ENCODE results near the gene U2SURP.
"Not testable (repeated sequence)": the region's sequence is repeated elsewhere in the genome, so short reads cannot be mapped to it uniquely, and the experiment has no call there.

Gene U2SURP

GRCh38 chr3:142977399-142977728 is 24.0 kb upstream of the U2SURP start:
- DNase-seq: no peak

GRCh38 chr3:142981108-142981507 is 20.3 kb upstream of the U2SURP start:
- no peak for DNase-seq

GRCh38 chr3:142982038-142982773 is 19.2 kb upstream of the U2SURP start:
- DNase-seq: no peak

DNA sequence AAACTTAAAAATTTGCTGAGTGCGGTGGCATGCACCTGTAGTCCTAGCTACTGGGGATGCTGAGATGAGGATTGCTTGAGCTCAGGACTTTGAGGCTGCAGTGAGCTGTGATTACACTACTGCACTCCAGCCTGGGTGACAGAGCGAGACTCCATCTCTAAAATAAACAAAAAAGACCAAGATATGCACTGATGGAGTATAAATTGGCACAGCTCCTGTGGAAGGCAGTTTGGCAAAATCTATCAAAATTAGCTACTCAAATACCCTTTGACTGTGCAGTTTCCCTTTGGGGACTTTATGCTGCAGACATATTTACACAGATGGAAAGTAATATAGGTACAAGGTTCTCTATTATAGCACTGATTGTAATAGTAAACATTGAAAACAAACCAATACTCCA is 18.1 kb upstream of the U2SURP start:
- no peak for DNase-seq

GRCh38 chr3:142984255-142984654 is 17.1 kb upstream of the U2SURP start:
- DNase-seq: no peak

DNA sequence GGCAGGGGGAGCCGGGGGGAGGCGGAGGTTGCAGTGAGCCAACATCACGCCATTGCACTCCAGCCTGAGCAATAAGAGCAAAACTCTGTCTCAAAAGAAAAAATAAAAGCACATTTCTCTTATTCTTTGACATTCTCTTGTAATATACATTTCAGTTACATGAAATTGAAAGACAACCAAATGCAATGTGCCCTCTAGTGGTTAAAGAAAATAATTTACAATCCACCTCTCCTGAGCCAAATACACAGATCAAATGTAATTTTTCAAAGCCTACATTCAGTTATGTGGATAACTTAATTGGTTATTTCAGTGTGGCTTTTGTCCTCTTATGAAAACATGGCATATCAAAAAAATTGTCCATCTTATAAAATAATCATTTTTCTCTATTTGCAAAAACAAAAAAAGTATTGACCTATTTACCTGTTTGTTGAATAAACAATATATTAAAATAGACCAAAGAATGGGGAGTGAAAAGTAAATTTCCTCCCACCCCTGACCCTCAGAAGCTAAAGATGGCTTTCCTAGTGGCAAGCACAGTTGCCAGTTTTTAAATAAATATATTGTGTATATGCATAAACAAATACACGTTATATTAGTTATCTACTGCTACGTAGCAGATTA is 14.2 kb upstream of the U2SURP start:
- no peak for DNase-seq

- DNase-seq: no peak
Observed at GRCh38 chr3:142987707-142988106, 13.7 kb upstream of the U2SURP start.

GRCh38 chr3:142988221-142988620 is 13.1 kb upstream of the U2SURP start:
- DNase-seq: not testable (repeated sequence)

DNA sequence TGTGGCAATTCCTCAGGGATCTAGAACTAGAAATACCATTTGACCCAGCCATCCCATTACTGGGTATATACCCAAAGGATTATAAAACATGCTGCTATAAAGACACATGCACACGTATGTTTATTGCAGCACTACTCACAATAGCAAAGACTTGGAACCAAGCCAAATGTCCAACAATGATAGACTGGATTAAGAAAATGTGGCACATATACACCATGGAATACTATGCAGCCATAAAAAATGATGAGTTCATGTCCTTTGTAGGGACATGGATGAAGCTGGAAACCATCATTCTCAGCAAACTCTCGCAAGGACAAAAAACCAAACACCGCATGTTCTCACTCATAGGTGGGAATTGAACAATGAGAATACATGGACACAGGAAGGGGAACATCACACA is 12.5 kb upstream of the U2SURP start:
- DNase-seq: not testable (repeated sequence)

GRCh38 chr3:142990721-142991120 is 10.6 kb upstream of the U2SURP start:
- no peak for DNase-seq

DNA sequence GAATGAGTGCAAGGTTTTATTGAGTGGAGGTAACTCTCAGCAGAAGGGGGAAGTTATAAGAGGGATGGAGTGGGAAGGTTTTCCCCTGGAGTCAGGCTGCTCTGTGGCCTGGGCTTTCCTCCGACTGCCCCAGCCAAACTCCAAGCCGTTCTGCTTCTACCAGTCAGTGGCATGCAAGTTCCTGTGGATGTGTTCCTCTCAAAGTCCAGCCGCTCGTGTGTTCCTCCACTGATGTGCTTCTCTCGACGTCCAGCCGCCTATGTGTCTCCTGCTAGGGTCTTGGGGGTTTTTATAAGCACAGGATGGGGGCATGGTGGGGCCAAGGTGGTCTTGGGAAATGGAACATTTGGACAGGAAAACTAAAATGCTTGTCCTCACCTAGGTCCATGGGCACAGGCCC is 9.0 kb upstream of the U2SURP start:
- DNase-seq: no peak

GRCh38 chr3:142993958-142994442 is 7.4 kb upstream of the U2SURP start:
- peak; percentile 46 for DNase-seq

DNA sequence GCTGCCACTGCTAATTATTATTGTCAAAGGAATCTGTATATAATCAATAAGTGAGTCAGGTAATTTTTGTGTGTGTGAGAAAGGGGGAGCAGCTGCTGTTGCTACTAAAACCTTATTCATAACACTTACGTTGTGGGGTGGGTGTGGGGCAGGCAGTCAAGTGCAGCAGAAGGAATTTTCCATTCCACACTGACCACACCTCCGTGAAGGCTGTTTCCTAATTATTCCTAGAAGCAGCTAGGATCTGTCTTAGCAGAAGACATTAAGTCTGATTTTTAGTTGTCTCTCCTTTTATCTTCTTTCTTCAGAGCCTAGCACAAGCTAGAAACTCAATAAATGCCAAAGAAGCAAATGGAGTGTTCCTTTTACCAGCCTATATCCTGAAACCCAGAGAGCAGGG is 4.0 kb upstream of the U2SURP start:
- no peak for DNase-seq

GRCh38 chr3:142998439-142998838 is 2.9 kb upstream of the U2SURP start:
- no peak for DNase-seq

DNA sequence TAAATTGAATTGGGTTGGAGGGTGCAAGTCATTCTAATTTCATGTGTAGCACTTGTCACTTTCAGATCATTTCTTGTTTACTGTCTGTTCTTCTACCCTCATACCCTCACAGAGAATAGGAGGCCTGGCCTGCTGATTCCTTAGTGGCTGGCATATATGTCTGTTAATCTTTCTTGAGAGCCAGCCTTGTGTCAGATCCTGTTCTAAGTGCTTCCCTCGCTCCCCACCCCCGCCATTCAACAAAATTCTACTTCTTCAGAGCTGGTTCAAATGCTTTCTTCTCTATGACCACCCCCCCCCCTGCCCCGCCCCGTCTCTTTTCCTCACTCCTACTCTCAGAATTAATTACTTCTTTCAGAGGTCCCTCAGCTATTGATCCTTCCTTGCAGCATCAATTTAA is 1.5 kb upstream of the U2SURP start:
- no peak for DNase-seq

GRCh38 chr3:143000528-143000927 is 842 bp upstream of the U2SURP start:
- no peak for DNase-seq

DNA sequence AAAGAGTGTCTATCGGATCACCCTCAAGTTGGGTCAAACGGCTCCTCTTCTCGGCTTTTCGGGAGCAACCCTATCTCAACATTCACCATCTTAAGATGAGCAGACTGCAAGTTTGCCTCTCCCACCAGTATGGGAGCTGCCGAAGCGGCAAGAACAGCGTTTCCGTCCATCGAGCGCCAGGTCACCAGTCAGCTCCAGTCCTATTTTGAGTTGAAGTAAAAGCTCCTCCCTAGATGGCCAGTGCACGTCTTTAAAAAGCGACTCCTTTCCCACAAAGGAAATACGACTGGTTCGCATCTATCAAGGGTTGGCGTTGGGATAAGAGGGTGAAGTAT is 369 bp upstream of the U2SURP start:
- no peak for DNase-seq

DNA sequence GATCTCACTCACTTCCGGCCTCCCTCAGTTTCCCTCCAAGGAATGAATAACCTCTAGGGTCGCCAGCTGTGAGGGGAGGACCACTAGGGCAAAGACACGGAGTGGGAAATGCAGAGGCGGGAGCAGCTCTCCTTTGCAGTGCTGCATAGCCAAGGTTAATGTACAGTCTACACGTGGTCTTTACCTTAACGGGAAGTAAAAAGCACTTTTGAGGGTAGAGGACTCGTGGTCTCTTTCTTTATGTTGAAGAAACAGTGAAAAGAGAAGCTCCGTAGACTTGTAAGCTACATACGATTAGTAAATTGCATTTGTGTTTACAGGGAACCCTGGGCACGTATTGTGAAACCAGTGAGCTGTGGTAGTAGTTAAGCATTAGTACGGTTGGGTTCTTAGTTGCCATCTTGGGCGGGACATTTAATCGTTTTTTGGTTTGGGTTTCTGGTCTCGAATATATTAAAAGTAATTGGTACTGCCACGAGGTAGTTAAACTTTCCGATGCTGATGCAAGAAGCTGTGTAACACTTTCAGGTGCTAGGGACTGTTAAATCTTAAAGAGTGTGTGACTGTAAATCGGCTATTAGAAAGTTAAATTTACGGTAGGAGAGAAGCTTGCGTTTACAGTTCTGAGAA is 828 bp downstream of the U2SURP start:
- peak; percentile 7 for DNase-seq

GRCh38 chr3:143002727-143003126 is 1.4 kb downstream of the U2SURP start:
- no peak for DNase-seq

- DNase-seq: no peak
Observed at GRCh38 chr3:143004823-143005222, 3.5 kb downstream of the U2SURP start.

- no peak for DNase-seq
Observed at GRCh38 chr3:143010024-143010423, 8.7 kb downstream of the U2SURP start.

- no peak for DNase-seq
Observed at GRCh38 chr3:143011705-143012104, 10.3 kb downstream of the U2SURP start.

DNA sequence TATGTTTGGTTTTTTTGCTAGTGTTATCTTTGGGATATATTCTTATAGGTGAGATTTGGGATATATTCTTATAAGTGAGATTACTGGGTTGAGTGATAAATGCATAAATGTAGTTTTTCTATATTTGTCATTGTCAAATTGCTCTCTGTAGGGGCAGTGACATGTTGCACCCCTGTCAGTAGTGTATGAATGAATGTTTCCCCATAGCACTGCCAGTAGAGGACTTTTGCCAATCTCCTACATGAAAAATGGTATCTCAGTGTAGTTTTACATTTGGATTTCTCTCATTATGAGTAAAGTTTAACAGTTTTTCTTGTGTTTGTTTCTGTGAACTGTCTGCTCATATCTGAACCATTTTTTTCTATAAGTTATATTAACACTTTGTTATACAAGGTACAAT is 13.6 kb downstream of the U2SURP start:
- no peak for DNase-seq

GRCh38 chr3:143016321-143016972 is 15.1 kb downstream of the U2SURP start:
- DNase-seq: no peak
